HG03139 (cell line): ENCODE results near the gene GIPC3.

ENCODE experiments used
- ATAC-seq: cut with Tn5 transposase; IDR thresholded peaks from one replicate; pipeline ENCODE4 v1.9.1; 2021; ENCODE audit not compliant: unreplicated experiment

Gene GIPC3

GRCh38 chr19:3604987-3605343 is 19.7 kb downstream of the GIPC3 start:
- no peak for ATAC-seq

DNA sequence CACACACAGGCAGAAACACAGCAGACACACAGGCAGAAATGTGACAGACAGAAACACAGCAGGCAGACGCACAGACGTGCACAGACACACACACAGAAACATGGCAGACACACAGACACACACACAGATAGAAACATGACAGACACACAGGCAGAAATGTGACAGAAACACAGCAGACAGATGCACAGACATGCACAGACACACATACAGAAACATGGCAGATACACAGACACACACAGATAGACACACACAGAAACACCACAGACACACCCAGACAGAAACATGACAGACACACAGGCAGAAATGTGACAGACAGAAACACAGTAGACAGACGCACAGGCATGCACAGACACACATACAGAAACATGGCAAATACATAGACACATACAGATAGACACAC is 20.1 kb downstream of the GIPC3 start:
- ATAC-seq: no peak

GRCh38 chr19:3605770-3606169 is 20.5 kb downstream of the GIPC3 start:
- ATAC-seq: no peak

GRCh38 chr19:3606174-3606689 is 21.0 kb downstream of the GIPC3 start:
- ATAC-seq: no peak

DNA sequence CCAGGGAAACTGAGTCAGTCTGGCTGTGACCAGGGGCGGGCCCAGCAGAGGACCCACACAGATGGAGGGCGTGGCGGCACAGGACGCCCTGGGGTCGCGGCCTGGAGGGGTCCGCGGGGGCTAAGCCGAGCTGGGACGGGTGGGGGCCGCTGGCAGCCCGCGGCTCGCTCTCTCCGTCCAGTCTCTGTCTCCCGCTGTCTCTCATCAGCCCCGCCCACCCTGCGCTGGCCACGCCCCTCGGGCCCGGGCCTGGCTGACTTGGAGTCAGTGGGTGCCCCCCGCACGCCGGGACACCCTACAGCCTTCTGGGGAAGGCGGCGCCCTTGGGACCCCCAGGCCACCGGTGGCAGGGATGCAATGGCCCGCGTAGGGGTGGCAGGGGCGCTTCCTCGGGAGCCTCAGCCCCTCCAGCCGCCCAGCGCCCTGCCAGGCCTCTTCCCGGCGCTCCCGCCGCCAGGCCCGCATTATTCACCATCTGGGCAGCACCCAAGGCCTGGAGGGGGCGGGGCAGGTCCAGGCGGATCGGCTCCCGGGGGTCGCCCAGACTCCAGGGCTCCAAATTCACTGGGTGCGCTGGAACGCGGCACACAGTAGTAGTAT is 21.5 kb downstream of the GIPC3 start, which contains the start of gene TBXA2R:
TSS of gene TBXA2R (minus strand) at position 186 of the 600 bp plus-strand sequence. CDS start 6,241 bp downstream, outside the sequence.
- no peak for ATAC-seq

DNA sequence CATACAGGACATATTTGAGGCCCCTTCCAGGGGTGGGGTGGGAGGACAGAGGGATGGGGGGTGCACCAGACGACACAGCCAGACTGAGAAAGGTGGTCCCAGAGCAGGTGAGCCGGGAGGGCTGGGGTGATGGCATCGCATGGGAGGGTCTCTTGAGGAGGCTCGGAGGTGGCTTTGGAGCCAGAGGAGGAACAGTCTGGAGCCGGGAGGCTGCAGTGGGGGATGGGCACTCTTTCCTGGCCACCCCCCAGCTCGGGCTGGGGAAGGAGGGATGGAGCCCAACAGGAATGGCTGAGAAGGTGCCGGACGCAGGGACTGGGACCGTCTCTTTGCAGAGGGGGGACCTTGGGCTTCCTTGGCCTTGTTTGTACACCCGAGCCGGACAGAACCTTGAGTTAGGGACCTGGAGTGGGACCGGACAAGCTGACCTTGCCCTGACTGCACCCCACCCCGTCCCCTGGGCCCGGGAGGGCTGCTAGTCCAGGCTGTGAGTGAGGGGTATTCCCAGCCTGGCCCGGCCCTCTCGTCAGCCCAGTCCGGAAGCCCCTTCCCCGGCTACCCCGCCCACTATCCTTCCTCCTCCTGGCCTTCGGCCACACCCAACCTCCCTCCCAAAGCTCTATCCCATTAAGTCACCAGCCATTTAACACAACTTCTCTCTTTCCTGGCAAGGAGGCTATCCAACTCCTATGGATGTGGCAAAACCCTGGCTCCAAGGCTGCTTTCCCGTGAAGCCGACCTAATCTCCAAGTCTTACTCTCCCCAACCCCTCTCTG is 22.2 kb downstream of the GIPC3 start:
- no peak for ATAC-seq

DNA sequence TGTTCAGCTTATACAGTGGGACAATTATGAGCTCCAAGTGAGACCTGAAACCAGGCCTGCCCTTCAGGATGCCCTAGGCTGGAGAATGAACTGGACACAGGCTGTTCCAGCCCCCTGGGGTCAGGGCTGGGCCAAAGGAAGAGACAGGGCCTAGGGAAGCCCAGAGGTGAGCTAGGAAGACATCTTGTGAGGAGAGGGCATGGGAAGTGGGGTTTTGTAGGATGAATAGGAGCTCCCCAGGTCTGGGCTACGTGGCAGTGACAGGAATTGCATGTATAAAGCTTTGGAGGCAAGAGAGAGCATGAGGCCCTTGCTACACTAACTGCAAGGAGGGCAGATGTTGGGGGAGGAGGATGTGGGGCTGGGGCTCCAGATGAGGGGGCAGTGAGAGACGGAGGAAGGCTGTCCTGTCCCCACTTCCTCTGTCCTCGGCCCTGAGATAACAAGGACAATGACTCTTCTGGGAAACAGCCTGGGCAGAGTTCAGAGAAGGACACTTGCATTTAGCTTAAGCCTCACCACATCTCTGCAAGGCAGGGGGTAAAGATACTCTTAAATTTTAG is 22.9 kb downstream of the GIPC3 start:
- no peak for ATAC-seq

DNA sequence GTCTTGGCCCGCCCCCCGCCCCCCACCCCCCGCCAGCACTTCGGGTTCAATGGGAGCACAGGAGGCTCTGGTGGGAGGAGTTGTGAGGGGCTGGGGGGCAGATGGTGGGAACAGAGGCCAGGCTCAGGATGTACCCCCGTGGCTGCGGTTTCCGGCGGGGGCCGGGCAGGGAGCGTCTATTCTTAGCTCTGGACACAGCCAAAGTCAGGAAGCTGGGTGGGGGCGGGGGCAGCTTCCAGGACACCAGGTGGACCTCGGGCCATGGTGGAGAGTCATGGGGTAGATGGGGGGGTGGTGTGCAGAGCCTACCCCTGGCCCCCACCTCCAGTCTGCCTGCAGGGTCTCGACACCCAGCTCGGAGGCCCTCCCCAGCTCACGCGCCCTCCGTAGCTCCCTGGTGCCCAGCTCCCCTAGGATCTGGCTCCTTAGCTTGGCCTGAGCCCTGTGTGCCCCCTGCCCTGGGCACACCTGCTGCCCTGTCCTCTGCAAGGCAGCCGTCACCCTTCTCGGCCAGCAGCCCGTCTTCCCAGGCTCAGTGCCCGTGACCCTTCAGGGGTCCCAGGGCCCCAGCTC is 23.6 kb downstream of the GIPC3 start:
- no peak for ATAC-seq

DNA sequence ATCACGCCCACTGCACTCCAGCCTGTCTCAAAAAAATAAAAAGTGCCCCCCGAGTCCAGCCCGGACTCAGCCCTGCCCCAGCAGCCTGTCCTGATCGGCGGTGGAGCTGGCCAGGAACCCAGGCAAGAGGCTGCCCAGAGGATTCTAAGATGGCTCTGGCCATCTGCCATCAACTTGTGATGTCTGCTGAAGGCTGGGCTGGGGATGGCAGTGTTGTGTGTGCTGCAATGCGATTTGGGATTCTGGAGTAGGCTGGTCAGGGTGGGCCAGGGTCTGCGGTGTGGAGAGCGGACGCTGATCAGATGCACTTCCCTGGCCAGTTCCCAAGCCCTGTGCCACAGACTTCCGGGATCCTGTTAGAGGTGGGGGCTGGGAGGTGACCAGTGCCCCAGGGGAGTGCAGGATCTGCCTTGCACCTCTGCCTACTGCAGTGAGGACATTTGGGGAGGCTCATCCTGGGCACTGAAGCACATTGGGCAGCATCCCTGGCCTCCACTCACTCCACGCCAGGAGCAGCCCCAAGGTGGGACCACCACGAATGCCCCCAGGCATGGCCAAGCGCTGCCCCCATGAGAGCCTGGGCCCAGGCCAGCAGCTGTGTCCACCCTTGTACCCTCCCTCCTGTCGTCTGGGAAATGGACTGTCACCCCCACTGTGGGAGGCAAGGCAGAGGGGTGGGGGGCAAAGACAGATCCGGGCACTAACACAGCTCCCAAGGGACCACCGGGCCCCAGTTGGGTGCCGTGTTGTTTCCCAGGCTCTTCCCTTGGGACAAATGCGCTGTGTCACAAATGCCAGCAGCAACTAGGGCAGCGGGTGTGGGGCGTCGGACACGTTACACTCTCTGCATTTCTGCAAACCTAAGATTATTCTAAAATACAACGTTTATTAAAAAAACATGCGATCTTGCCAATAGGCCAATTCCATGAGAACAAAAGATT is 24.8 kb downstream of the GIPC3 start:
- ATAC-seq: no peak

DNA sequence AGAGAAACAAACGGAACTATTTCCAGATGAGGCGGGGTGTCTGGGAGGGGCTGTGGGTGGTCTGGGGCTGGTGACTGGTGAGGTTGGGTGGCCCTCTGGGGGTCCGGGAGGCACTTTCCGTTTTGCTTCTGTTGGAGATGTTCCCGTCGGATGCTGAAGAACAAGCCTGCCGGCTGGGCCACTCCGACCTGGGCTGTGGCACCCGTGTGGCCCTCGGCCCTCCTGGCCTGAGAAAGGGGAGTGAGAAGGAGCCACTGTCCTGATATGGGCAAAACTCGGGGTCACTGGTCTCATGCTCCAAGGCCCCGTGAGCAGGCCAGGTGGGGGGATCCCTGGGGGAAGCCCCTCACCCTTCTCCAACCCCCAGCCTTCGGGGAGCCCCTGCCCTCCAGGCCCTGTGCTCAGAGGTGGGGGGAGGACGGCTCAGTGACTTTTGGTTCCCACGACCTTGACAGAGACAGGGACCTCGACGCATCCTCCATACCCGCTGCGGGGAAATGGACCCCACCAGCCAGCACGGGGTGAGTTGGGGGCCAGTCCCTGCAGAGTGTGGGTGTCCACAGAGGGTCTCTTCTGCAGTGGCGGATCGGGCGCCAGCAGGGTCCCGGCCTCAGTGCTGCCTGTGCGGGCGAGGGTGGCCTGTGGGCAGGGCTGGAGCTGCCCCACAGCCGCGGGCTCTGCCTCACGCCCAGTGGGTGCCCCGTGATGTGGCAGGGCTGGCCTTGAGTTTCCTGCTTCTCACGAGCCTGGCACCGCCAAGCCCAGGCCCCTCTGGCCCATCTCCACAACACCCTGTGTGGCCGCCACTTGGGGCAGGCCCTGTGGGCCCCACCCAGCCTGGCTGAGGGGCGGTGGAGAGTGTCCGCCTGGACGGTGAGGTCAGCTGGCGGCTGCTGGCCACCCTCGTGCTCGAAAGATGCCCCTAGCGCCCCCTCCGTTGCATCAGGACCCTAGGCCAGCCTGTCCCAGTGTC is 25.8 kb downstream of the GIPC3 start:
- no peak for ATAC-seq

DNA sequence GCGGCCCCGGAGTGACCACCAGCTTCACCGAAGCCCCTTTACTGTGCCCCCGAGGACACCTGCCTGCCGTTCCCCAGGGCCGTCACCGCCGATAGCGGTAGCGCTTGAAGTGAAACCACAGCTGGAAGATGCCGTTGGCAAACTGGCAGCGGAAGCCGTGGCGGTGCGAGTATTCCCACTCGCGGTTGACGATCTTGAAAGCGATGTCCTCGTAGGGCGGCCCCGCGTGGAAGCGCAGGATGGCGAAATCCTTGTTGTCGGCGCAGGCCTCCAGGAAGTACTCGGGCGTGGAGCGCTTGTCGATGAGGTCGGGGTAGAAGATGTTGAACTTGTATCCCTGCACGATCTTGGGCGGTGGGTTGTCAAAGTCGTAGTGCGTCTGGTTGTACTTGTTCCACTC is 26.6 kb downstream of the GIPC3 start:
- ATAC-seq: no peak

DNA sequence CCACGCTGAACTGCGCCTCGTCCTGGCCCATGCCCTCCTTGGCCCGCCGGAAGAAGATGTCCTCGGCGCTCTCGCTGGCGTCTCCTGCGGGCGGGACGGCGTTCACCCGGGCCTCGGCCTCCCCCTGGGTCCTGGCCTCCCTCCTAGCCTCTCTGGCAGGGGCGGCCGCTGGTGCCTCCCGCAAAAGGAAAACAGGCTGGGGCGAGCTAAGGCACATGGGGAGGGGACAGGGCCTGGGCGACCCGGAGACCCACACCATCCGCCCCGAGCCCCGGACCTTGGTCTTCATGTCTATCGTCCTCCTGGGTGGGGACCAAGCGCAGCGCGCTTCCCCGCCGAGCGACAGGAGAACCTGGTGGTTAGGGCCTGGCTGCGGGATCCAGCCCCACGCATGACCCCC is 27.1 kb downstream of the GIPC3 start:
- no peak for ATAC-seq

DNA sequence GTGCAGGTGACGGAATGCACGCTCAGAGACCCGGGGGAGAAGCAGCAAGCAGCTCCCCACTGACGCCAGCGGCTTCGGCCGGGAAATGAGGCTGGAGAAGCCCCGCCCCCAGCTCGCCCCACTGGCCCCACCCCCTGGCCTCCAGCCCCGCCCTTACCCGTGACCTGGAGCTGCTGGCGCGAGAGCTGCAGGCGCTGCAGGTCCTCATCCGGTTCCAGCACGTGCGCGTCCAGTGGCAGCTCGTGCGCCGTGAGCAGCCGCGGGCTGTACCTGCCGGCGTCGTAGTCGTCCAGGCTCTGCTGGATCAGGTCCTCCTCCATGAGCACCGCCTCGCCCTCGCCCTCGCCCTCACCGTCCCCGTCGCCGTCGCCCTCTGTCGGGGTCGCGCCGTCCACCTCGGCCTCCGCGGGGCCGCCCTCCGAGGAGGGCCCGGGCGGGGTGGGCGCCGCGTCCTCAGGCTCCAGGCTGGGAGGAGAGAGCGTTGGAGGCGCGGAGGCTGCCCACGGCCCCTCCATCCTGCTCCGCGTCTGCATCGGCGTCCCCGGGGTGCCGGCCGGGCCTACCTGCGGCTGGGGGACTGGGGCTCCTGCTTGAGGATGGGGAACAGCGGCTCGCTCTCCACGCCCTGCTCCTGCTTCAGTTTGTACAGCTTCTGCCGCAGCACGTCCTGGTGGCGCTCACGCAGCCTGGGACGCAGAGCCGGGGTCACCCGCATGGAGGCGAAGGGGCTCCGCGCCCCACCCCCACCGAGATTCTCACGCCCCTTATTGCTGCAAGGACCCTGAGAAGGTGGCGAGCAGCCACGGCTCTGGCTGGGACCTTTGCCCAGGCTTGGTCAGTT is 27.8 kb downstream of the GIPC3 start:
- ATAC-seq: no peak

GRCh38 chr19:3613818-3614661 is 28.8 kb downstream of the GIPC3 start:
- ATAC-seq: no peak

- ATAC-seq: no peak
Observed at GRCh38 chr19:3614858-3615505, 29.7 kb downstream of the GIPC3 start.

- no peak for ATAC-seq
Observed at GRCh38 chr19:3615524-3616135, 30.4 kb downstream of the GIPC3 start.

GRCh38 chr19:3617463-3617862 is 32.2 kb downstream of the GIPC3 start:
- no peak for ATAC-seq
